Naive thymus-derived CD8-positive, alpha-beta T cell (primary cell): ENCODE data around the gene PRSS16. TPM values are rescaled to one million over a fixed set of nuclear protein-coding genes. Genes with fewer than 3 reads are reported as not detected.
"Not testable (repeated sequence)": the region's sequence is repeated elsewhere in the genome, so short reads cannot be mapped to it uniquely, and the experiment has no call there.

ENCODE experiments used
- ATAC-seq, 2 donors: fragments of 150-1000 bp; cut with Tn5 transposase in 1 of 2; sonication (Bioruptor Pico), chemical (Tn5 transposase) in 1 of 2; 1 replicate in 1 of 2; 2 replicates in 1 of 2; pipeline ENCODE4 v1.10.0; 2021; ENCODE audit warnings: mild to moderate bottlenecking in 2 of 2, moderate library complexity in 2 of 2
- POLR2A ChIA-PET: fragments of 350-600 bp; sonication (Branson Sonifier 250); formaldehyde crosslinking; loops from one replicate; lab custom pipeline; 2021; ENCODE audit warnings: antibody characterized with exemption; lab: Charles Lee
- DNase-seq, 10 donors: peaks; one replicate each; pipeline versions ENCODE4 v3.0.0 to v3.0.0-alpha.2; 2020 to 2022
- H3K27ac Mint-ChIP-seq, 10 donors: one replicate each; pipeline ENCODE4 v1.8.0; 2020 to 2022; ENCODE audit warnings: mild to moderate bottlenecking in 10 of 10, mixed read lengths in 10 of 10, moderate library complexity in 4 of 10, inconsistent platforms in 1 of 10
- H3K27me3 Mint-ChIP-seq, 5 donors: one replicate each; pipeline ENCODE4 v1.8.0; 2021 to 2022; ENCODE audit warnings: mixed read lengths in 5 of 5
- H3K36me3 Mint-ChIP-seq, 3 donors: one replicate each; pipeline ENCODE4 v1.8.0; 2020 to 2022; ENCODE audit warnings: mixed read lengths in 3 of 3, mild to moderate bottlenecking in 2 of 3, inconsistent platforms in 1 of 3
- H3K4me1 Mint-ChIP-seq, 4 donors: one replicate each; pipeline ENCODE4 v1.8.0; 2021 to 2022; ENCODE audit warnings: mixed read lengths in 4 of 4
- H3K4me3 Mint-ChIP-seq, 10 donors: one replicate each; pipeline ENCODE4 v1.8.0; 2020 to 2022; ENCODE audit warnings: mild to moderate bottlenecking in 10 of 10, mixed read lengths in 10 of 10, moderate library complexity in 6 of 10, inconsistent platforms in 1 of 10
- H3K9me3 Mint-ChIP-seq, 9 donors: one replicate each; pipeline ENCODE4 v1.8.0; 2020 to 2022; ENCODE audit warnings: mixed read lengths in 9 of 9, mild to moderate bottlenecking in 3 of 9, inconsistent platforms in 1 of 9, moderate library complexity in 1 of 9
- polyA plus RNA-seq, 3 donors: library from polyadenylated mRNA; unstranded; fragments of 300-500 nt; fragmentation: Illumina TruSeq; gene quantifications; one replicate each; pipeline ENCODE4 v1.2.3, GENCODE V29; 2021
- total RNA-seq, 8 experiments: library from RNA in 2 of 8; stranded (reverse) in 2 of 8; gene quantifications; one replicate each; pipeline ENCODE4 v1.2.3 and lab custom pipeline; 2021 to 2026

PRSS16 gene
- total and polyA plus RNA-seq, 5 experiments from 2014 or later = 0.25 to 1.0 (median 0.57) TPM; not detected in 2

- DNase-seq = peak in 6 of 10 donors; percentile 21 to 45 (median 30)
- Mint-ChIP-seq H3K4me1 (peaks cover 4 to 13% (median 7%) of the 10 kb centered on the region in 4 donors), H3K36me3 (peaks cover 0 to 2% (median 0%) of the 10 kb centered on the region in 3 donors), H3K9me3 (no peaks in the 10 kb centered on the region), H3K27ac (peak overlapping the region in 5 of 10 donors; percentile 23 to 79 (median 32)), H3K4me3 (peak overlapping the region; percentile 82 to 96 (median 86)), H3K27me3 (peaks cover 34 to 66% (median 54%) of the 10 kb centered on the region in 5 donors)
- ATAC-seq = peak; percentile 47 to 66
- POLR2A ChIA-PET = interaction anchor here (0.6 to 1.0 kb wide), 2 partner anchors 9 to 104 kb away, joined by 3 read pairs; a partner anchor contains a TSS
These were observed 3.7 kb downstream of the PRSS16 start for GRCh38 chr6:27251112-27251605.

GRCh38 chr6:27251606-27252251, 4.2 kb downstream of the PRSS16 start:
- H3K4me1 Mint-ChIP-seq = peaks cover 4 to 13% (median 7%) of the 10 kb centered on the region in 4 donors
- peaks cover 36 to 68% (median 58%) of the 10 kb centered on the region in 5 donors for H3K27me3 Mint-ChIP-seq
- H3K9me3 Mint-ChIP-seq = no peaks in the 10 kb centered on the region
- ATAC-seq (peak; percentile 81 to 91), DNase-seq (peak; percentile 19 to 66 (median 48))
- POLR2A ChIA-PET = interaction anchor here (0.6 kb wide), 1 partner anchor 9 kb away, joined by 3 read pairs; no protein-coding TSS in a partner anchor
- H3K36me3 Mint-ChIP-seq = peaks cover 0 to 2% (median 0%) of the 10 kb centered on the region in 3 donors
- peak overlapping the region in 2 of 10 donors; percentile 20 to 28 for H3K27ac Mint-ChIP-seq
- H3K4me3 Mint-ChIP-seq = peak overlapping the region; percentile 78 to 96 (median 85)

GRCh38 chr6:27254566-27254965, 7.1 kb downstream of the PRSS16 start:
- Mint-ChIP-seq H3K27me3 (peaks cover 50 to 89% (median 64%) of the 10 kb centered on the region in 5 donors), H3K4me1 (peaks cover 4 to 13% (median 7%) of the 10 kb centered on the region in 4 donors), H3K27ac (no peak overlapping the region), H3K36me3 (peaks cover 0 to 4% (median 2%) of the 10 kb centered on the region in 3 donors), H3K4me3 (no peak overlapping the region), H3K9me3 (peaks cover 0 to 15% (median 3%) of the 10 kb centered on the region in 9 donors)
- POLR2A ChIA-PET = no interaction called here
- DNase-seq (no peak), ATAC-seq (no peak)

GRCh38 chr6:27255866-27256265, 8.4 kb downstream of the PRSS16 start:
- Mint-ChIP-seq H3K36me3 (peaks cover 0 to 4% (median 4%) of the 10 kb centered on the region in 3 donors), H3K9me3 (peaks cover 0 to 22% (median 4%) of the 10 kb centered on the region in 9 donors), H3K4me1 (peaks cover 3 to 11% (median 7%) of the 10 kb centered on the region in 4 donors), H3K27ac (no peak overlapping the region), H3K27me3 (peaks cover 46 to 90% (median 66%) of the 10 kb centered on the region in 5 donors), H3K4me3 (no peak overlapping the region)
- DNase-seq (no peak), ATAC-seq (no peak)
- POLR2A ChIA-PET = no interaction called here

- H3K4me1 Mint-ChIP-seq = peaks cover 0 to 2% (median 0%) of the 10 kb centered on the region in 4 donors
- ATAC-seq = no peak
- POLR2A ChIA-PET = no interaction called here
These were observed 12.9 kb downstream of the PRSS16 start for GRCh38 chr6:27260369-27260768.

GRCh38 chr6:27260836-27261375, 13.4 kb downstream of the PRSS16 start:
- H3K4me3 Mint-ChIP-seq = no peak overlapping the region
- DNase-seq (no peak), ATAC-seq (no peak)
- POLR2A ChIA-PET = no interaction called here
- H3K27me3 Mint-ChIP-seq = peaks cover 36 to 89% (median 73%) of the 10 kb centered on the region in 5 donors
- peaks cover 3 to 6% (median 5%) of the 10 kb centered on the region in 3 donors for H3K36me3 Mint-ChIP-seq
- H3K27ac Mint-ChIP-seq = no peak overlapping the region
- H3K4me1 Mint-ChIP-seq = peaks cover 0 to 2% (median 0%) of the 10 kb centered on the region in 4 donors
- peaks cover 0 to 29% (median 5%) of the 10 kb centered on the region in 9 donors for H3K9me3 Mint-ChIP-seq

More at GRCh38 chr6:27260369-27260768, 12.9 kb downstream of the PRSS16 start:
- no peak for DNase-seq
- Mint-ChIP-seq H3K36me3 (peaks cover 3 to 6% (median 5%) of the 10 kb centered on the region in 3 donors), H3K27ac (no peak overlapping the region), H3K9me3 (peaks cover 0 to 29% (median 5%) of the 10 kb centered on the region in 9 donors), H3K4me3 (no peak overlapping the region), H3K27me3 (peaks cover 39 to 88% (median 79%) of the 10 kb centered on the region in 5 donors)

GRCh38 chr6:27263886-27264285, 16.4 kb downstream of the PRSS16 start:
- DNase-seq (no peak), ATAC-seq (no peak)
- peaks cover 0 to 18% (median 3%) of the 10 kb centered on the region in 9 donors for H3K9me3 Mint-ChIP-seq
- no peak overlapping the region for H3K4me3 Mint-ChIP-seq
- peaks cover 2 to 6% (median 5%) of the 10 kb centered on the region in 3 donors for H3K36me3 Mint-ChIP-seq
- POLR2A ChIA-PET = no interaction called here
- H3K27ac Mint-ChIP-seq = no peak overlapping the region
- peaks cover 30 to 93% (median 73%) of the 10 kb centered on the region in 5 donors for H3K27me3 Mint-ChIP-seq
- H3K4me1 Mint-ChIP-seq = peaks cover 0 to 5% (median 2%) of the 10 kb centered on the region in 4 donors

- H3K36me3 Mint-ChIP-seq, ATAC-seq, H3K9me3 Mint-ChIP-seq, DNase-seq, POLR2A ChIA-PET, H3K27ac Mint-ChIP-seq, H3K4me1 Mint-ChIP-seq, H3K4me3 Mint-ChIP-seq: not testable (repeated sequence)
- H3K27me3 Mint-ChIP-seq = peaks cover 32 to 88% (median 61%) of the 10 kb centered on the region in 5 donors
These were observed 19.5 kb downstream of the PRSS16 start for GRCh38 chr6:27267003-27267402.

- H3K27me3 Mint-ChIP-seq = peaks cover 38 to 88% (median 61%) of the 10 kb centered on the region in 5 donors
- POLR2A ChIA-PET = no interaction called here
- H3K4me1 Mint-ChIP-seq = peaks cover 0 to 5% (median under 1%) of the 10 kb centered on the region in 4 donors
- no peak for ATAC-seq
- no peak overlapping the region for H3K27ac Mint-ChIP-seq
- peaks cover 0 to 5% (median 0%) of the 10 kb centered on the region in 9 donors for H3K9me3 Mint-ChIP-seq
- peak overlapping the region in 1 of 10 donors; percentile 39 for H3K4me3 Mint-ChIP-seq
- peaks cover 0 to 4% (median 0%) of the 10 kb centered on the region in 3 donors for H3K36me3 Mint-ChIP-seq
- no peak for DNase-seq
These were observed 20.4 kb downstream of the PRSS16 start for GRCh38 chr6:27267857-27268434.

- Mint-ChIP-seq H3K9me3 (peaks cover 0 to 11% (median 0%) of the 10 kb centered on the region in 9 donors), H3K4me1 (peaks cover 0 to 5% (median under 1%) of the 10 kb centered on the region in 4 donors), H3K27me3 (peaks cover 41 to 88% (median 60%) of the 10 kb centered on the region in 5 donors), H3K36me3 (peaks cover 0 to 4% (median 2%) of the 10 kb centered on the region in 3 donors), H3K4me3 (no peak overlapping the region), H3K27ac (no peak overlapping the region)
- POLR2A ChIA-PET = no interaction called here
- DNase-seq (no peak), ATAC-seq (no peak)
These were observed 21.3 kb downstream of the PRSS16 start for GRCh38 chr6:27268803-27269202.

- Mint-ChIP-seq H3K36me3 (peaks cover 2 to 16% (median 6%) of the 10 kb centered on the region in 3 donors), H3K9me3 (peaks cover 0 to 37% (median 21%) of the 10 kb centered on the region in 9 donors), H3K27ac (no peak overlapping the region), H3K4me1 (no peaks in the 10 kb centered on the region), H3K4me3 (no peak overlapping the region), H3K27me3 (peaks cover 55 to 90% (median 67%) of the 10 kb centered on the region in 5 donors)
- no peak for ATAC-seq
- no peak for DNase-seq
- POLR2A ChIA-PET = no interaction called here
These were observed 26.3 kb downstream of the PRSS16 start for GRCh38 chr6:27273783-27274182.
